NT2/D1 (cell line): ENCODE measurements around the gene LYPLA2.

Source experiments
- SUZ12 ChIP-seq: IDR thresholded peaks from 2 replicates; pipeline ENCODE4 v1.6.1; 2011; ENCODE audit not compliant: insufficient read length, insufficient read depth; ENCODE audit errors: extremely low read depth
- YY1 ChIP-seq: IDR thresholded peaks from 2 replicates; pipeline ENCODE4 v1.6.1; 2011; ENCODE audit not compliant: insufficient read length, insufficient read depth

DNA sequence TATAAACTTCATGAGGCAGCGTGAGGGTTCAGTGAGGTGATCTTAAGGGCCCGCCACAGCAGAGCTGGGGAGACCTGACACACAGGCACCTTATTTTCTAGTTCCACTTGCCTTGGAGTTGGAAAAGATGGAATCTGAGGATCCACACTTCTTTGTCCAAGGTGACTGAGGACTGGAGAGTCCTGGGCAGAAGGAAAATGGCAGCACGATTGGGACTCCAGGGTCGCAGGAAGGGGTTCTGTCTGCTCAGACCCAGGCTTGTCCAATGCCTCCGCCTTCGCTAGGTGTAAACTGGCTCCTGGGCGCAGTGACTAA, 8.3 kb downstream of the LYPLA2 start:
- no peak for TF ChIP-seq SUZ12
- no peak for TF ChIP-seq YY1
